HG03575 (cell line): Measurements from ENCODE around the gene KASH5.
"Not testable (repeated sequence)": the region's sequence is repeated elsewhere in the genome, so short reads cannot be mapped to it uniquely, and the experiment has no call there.

Source experiments
- ATAC-seq: cut with Tn5 transposase; IDR thresholded peaks from one replicate; pipeline ENCODE4 v1.9.1; 2021; ENCODE audit not compliant: unreplicated experiment, insufficient number of reproducible peaks, low FRiP score; ENCODE audit errors: extremely low read depth

KASH5 gene

DNA sequence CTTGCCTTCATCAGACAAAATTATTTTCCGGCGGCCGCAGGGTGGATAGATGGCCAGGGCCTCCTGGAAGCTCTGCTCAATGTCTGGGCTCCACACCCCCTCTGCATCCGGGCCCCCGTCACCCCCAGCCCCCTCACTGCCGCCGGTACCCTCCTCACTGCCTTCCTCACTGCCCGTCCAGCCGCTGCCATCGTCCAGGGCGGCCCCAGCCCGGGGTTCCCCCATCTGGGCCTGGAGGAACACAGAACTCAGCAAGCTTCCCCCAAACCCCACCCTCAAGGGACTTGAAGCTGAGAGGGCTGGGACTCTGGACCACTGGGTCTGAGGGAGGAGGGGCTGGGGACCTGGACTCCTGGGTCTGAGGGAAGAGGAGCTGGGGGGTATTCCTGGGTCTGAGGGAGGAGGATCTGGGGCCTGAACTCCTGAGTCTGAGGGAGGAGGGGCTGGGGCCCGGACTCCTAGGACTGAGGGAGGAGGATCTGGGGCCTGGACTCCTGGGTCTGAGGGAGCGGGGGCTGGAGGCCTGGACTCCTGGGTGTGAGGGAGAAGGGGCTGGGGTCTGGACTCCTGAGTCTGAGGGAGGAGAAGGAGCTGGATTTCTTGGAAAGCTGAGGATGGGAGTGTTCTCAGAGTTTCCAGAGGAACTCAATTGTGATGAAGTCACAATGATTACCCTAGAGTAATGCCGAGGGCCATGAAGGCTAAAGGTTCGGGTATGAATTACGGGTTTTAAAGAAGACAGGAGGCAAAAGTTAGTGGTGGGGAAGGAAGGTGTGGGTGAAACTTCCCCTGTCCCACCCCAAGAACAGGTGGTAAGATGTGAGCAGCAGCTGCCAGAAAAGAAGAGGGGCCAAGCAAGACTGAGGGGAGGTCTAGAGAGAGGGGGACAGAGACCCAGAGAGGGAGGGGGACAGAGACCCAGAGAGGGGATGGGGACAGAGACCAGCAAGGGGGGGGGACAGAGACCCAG lies 27.9 kb upstream of the KASH5 start:
- no peak for ATAC-seq

DNA sequence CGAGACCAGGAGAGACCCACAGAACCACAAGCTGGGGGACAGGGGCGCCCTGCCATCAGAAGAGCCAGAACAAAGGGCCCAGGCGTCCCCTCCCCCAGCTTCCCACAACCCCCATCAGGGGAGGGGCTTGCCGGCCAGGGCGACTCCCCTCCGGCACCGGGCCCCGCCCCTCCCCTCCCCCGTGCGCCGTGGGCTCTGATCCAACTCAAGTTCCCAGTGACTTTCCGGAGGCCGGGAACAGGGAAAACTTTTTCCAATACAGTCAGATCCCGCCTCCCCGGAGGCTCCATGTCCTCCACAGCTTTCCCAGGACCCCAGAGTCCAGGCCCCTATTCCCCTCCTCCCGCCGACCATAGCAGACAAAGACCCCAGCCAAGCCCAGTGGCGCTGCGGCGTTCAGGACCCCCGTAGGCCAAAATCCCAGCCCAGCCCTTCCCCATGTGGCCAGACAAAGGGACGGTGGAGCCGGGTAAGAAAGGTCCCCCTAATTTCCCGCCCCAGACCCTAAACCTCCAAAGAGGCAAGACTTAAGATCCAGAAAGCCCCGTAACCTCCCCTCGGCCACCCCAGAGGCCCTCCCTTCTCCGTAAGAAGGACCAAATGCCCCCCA lies 26.5 kb upstream of the KASH5 start:
- no peak for ATAC-seq

DNA sequence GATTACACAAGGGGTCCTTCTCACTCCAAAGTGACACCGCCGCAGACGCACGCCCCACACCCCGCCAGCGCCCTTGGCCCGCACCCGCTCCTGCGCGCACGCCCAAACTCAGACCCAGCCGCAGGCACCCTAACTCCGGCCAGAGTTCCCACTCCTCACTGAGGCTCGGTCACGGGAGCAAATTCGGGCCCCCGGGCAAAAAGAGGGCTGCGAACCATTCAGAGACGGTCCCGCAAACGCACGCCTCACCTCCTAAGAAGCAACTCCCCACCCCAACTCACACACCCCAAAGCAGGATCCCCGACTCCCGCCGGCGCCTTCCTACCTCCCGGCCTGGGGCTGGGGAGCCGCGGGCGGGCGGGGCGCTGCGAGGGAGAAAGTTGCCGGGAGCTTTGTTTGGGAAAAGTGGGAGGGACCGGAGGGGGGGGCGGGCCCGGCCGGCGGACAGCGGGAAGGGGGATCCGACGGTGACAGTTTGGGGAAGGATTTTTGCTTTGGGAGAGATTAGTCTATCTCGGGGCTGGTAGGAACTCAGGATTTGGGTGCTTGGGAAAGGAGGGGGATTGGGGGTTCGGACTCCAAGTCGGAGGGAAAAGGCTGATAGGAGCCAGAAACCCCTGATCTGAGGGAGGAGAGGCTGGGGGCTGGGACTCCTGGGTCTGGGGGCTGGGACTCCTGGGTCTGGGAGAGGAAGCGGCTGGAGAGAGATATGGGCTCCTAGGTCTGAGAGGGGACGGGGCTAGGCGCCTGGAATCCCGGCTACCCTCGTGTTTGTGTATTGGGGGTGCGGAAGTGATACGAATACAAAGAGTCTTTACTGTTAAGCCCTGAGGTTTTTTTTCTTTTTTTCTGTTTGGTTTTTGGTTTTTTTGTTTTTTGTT lies 25.8 kb upstream of the KASH5 start, which contains the start of gene TEAD2:
Gene TEAD2 (minus strand): TSS at position 369 of the 881 bp plus-strand sequence. CDS start 2,341 bp downstream, outside the sequence.
- no peak for ATAC-seq

DNA sequence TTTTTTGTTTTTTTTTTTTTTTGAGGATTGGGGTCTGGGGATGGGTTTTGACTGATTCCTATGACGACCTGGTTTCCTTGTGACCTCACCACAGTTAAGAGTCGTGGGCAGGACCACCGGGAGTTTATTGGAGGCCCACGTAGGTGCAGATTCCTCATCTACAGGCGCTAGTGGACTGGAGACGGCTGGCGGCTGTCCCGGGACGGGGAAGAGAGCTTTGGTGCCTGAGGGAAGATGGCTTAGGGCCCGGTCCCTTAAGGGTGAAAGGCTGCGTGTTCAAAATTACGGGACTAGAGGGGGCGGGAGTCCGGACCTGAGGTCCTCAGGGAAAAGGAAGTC lies 25.2 kb upstream of the KASH5 start:
- ATAC-seq: no peak

DNA sequence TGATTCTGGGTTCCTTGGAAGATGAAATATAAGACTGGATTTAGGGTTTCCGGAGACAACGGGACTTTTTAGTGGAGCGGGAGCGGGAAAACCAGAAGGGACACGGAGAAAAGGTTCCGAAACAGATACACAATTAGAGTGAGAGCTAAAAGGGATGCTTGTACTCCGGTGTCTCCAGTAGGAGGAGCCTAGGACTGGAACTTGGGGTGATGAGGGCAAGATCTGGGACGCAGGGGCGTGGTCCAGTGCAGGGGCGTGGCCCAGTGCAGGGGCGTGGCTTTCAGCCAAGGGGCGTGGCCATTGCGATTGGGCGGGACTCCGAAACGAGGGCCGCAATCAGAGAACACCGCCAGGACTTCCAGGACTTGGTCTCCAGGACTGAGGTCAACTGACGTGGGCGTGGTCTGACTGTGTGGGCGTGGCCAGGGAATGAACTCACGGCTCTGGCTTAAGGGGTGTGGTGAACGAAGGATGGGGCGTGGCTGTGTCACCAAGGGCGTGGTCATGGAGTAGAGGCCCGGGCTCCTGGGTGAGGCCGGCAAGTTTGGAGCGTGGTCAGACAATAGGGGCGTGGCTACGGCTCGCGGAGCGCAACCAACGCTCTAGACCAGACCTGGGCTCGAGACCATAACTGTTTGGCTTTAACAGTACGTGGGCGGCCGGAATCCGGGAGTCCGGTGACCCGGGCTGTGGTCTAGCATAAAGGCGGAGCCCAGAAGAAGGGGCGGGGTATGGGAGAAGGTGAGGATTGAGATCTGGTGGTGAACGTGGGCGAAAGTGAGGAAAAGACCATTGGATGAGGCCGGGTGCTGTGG lies 24.6 kb upstream of the KASH5 start, which contains the start of gene DKKL1:
Gene DKKL1 (plus strand): TSS at position 610 of the 815 bp plus-strand sequence. CDS start 122 bp downstream, at position 732.
- ATAC-seq: no peak

DNA sequence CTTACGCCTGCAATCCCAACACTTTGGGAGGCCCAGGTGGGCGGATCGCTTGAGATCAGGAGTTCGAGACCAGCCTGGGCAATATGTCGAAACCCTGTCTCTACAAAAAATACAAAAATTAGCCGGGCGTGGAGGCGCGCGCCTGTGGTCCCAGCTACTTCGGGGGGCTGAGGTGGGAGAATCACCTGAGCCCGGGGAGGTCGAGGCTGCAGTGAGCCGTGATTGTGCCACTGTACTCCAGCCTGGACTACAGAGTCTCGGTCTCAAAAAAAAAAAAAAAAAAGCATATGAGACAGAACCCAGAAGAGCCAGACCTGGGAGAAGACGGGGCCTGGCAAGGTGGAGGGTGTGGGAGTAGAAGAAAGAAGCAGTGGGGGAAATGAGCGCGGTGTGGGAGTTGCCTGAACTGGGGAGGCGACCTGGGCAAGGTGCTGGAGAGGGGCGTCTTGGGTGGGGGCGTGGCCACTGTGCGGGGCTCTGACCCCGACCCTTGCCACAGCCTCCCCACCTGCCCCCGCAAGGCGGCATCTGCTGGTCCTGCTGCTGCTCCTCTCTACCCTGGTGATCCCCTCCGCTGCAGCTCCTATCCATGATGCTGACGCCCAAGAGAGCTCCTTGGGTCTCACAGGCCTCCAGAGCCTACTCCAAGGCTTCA lies 23.8 kb upstream of the KASH5 start:
- ATAC-seq: no peak

DNA sequence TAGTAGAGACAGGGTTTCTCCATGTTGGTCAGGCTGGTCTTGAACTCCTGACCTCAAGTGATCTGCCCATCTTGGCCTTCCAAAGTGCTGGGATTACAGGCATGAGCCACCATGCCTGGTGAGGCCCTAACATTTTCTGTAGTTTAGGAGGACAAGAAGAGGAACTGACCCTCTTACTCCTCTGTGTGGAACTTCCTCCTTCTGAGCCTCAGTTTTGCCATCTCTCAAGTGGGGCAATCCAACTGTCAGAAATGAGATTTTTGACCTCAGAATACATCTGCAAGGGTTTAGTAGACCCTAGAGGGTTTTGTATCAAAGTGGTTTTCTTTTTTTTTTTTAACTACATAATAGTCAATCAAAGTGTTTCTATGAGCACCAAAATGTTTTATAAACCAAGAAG lies 21.9 kb upstream of the KASH5 start:
- no peak for ATAC-seq

DNA sequence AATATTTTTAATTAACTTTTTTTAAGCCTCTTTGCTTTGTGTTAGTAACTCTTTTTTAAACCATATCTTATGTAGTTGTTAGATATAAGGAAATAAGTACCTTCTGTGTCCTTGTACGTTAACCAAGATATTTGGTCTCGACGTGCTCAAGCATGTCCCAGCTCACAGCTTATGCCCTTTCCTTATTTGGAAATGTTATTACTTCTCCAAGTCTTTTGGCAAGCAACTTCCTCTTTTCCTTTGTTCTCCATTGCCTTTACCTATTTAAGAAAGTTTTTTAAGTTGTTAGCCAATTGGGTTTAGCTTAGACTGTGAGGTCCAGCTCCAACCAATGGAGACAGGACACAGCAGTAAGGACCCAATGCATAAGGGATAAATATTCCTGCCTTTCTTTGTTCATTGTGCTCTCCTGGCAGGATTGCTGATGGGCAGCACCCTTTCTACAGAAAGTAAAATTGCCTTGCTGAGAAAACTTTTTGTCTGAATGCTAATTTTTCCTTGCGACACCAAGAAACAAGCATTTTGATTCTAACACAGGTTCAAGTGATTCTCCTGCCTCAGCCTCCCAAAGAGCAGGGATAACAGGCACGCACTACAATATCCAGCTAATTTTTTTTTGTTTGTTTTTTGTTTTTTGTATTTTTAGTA lies 19.2 kb upstream of the KASH5 start:
- no peak for ATAC-seq

DNA sequence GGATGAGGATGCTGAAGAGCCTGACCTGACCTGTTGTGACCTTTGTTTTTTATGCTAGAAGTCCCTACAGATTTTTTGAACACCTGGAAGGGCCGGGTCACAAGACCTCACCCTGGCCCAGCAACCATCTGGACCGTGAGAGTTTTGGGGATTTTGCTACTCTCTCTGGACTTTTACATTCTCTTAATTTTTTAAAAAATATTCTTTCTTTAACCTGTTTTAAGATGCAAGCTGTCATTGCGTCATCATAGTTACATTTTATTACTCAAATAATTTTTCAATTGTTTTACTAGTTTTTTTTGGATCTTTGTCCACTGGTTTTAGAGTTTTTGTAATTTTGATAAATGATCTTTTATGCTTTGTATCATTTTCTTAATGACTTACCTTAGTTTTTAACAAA lies 16.9 kb upstream of the KASH5 start:
- ATAC-seq: no peak

DNA sequence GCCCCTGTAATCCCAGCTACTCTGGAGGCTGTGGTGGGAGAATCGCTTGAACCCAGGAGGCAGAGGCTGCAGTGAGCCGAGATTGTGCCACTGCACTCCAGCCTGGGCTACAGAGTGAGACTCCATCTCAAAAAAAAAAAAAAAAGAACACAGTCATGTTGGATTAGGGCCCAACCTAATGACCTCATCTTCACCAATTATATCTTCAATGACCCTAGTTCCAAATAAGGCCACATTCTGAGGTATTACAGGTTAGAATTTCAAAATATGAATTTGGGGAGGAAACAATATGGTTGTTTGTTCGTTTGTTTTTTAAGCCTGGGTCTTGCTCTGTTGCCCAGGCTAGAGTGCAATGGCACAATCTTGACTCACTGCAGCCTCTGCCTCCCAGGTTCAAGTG lies 14.9 kb upstream of the KASH5 start:
- not testable (repeated sequence) for ATAC-seq

DNA sequence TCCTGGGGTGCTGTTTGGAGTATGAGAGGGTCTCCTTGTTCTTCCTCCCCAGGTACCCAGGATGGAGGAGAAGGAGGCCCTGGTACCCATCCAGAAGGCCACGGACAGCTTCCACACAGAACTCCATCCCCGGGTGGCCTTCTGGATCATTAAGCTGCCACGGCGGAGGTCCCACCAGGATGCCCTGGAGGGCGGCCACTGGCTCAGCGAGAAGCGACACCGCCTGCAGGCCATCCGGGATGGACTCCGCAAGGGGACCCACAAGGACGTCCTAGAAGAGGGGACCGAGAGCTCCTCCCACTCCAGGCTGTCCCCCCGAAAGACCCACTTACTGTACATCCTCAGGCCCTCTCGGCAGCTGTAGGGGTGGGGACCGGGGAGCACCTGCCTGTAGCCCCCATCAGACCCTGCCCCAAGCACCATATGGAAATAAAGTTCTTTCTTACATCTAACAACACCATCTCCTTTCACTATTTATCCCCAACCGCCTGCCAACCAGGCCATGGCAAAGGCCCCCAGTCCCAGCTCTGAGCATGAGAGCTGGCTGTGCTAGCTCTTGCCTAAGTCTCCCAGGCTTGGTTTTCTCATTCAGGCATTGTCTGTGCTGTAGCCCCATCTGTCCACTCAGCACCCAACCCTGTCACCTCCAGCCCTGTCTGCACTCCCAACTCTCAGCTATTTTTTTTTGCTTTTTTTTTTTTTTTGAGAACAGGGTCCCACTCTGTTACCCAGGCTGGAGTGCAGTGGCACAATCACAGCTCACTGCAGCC lies 13.2 kb upstream of the KASH5 start:
- no peak for ATAC-seq

DNA sequence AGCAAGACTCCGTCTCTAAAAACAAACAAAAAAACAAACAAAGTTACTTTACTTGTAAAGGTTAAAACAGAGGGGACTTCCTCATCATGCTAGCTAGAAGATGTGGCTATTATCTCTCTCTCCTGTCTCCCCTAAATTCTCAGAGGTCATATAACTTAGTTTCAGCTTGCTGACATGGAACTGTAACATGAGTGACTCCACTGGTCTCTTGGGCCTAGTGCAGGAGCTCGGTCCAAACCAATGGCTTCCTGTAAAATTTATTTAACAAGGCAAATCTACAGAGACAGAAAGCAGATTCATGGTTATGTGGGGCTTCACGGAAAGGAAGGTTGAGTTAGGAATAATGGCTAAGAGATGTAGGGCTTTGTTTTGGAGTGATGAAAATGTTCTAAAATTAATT lies 9.5 kb upstream of the KASH5 start:
- no peak for ATAC-seq

DNA sequence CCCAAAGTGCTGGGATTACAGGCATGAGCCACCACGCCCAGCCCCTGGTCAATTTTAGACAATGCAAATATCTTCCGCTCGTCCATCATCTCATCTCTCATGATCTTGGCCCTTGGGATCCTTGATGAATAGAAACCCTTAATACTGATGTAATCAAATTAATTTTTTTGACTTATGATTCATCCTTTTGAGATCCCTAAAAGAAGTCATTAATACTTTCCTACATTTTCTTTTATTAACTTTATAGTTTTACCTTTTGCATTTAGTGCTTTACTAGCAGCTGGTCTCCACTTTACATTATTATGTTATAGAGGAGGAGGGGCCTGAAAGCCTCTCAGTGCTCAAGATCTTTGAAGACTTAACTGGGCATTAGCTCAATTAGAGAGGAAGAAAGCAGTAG lies 7.7 kb upstream of the KASH5 start:
- no peak for ATAC-seq

DNA sequence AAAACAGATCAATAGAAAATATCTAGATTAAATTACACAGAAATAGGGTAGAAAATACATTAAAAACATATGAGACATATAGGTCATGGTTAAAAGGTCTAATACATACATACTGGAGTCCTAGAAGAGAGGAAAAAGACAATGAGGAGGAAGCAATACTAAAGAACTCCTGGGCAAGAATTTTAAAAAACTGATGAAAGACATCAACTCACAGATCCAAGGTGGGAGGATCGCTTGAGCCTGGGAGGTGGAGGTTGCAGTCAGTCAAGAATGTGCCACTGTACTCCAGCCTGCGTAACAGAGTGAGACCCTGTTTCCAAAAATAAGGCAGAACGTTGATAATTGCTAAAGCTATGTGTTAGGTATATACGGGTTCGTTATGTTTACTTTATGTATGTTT lies 5.4 kb upstream of the KASH5 start:
- no peak for ATAC-seq

DNA sequence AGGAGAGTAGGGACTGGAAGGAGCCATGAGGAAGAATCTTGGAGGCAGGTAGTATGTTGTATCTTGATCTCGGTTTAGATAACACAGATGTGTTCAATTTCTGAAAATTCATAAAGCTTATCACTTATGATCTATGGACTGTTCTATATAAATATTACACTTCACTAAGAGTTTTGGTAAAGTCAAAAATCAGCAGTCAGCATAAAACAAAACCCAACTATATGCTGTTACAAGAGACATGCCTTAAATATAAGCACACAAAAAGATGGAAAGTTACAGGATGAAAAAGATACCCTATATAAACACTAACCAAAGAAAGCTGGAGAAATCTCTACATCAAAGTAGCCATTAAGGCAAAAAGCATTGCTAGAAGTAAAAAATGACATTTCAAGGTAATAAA lies 4.5 kb upstream of the KASH5 start:
- ATAC-seq: no peak

DNA sequence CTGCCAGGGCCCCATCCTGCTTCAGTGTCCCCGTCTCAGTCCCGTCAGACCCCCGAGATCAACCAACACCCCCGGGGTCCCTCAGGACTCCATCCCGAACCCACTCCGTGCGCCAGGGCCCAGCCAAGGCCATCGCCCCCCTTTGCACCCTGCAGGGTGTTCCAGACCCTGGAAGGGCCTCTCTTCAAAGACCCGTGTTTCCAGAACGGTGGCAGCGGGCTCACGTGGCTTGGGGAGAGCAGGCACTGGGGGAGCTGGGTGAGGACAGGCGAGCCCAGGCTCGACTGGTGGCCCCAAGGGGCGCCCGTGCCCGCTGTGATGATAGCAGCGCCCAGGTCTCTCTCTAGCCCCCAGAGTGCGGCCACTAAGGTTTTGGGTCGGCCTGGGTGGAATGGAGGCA lies 1.4 kb downstream of the KASH5 start:
- no peak for ATAC-seq
